GM12878 (cell line): ENCODE measurements around the gene CTXND2. TPM values are rescaled to one million over a fixed set of nuclear protein-coding genes. Genes with fewer than 3 reads are reported as not detected.

Experiments used
- ATAC-seq: fragments of 200-7000 bp; cut with Tn5 transposase; 3 replicates; pipeline ENCODE4 v1.9.1; 2020; ENCODE audit warnings: mild to moderate bottlenecking, moderate library complexity
- BruUV-seq: library from RNA; stranded (reverse); fragments of 400-500 nt; replicated peaks from 2 replicates; lab custom pipeline; 2021; lab: Mats Ljungman, UMichigan
- CTCF ChIA-PET: fragments of 300-600 bp; sonication (Branson Sonifier 250); formaldehyde crosslinking; extraction: SDS; loops from one replicate; lab custom pipeline; 2021; ENCODE audit warnings: inconsistent platforms; lab: Yijun Ruan, JAX
- POLR2A ChIA-PET: fragments of 350-600 bp; formaldehyde crosslinking; extraction: SDS; loops from one replicate; lab custom pipeline; 2021; ENCODE audit warnings: inconsistent platforms; lab: Charles Lee
- RAD21 ChIA-PET: fragments of 300-600 bp; sonication (Branson Sonifier 250); formaldehyde crosslinking; loops from one replicate; lab custom pipeline; 2023; ENCODE audit warnings: antibody characterized with exemption; ENCODE audit not compliant: unreplicated experiment; lab: Charles Lee
- SMC1A ChIA-PET: fragments of 300-600 bp; sonication (Branson Sonifier 250); formaldehyde crosslinking; loops from one replicate; lab custom pipeline; 2023; ENCODE audit not compliant: unreplicated experiment, uncharacterized antibody; lab: Charles Lee
- DNase-seq: peaks from one replicate; pipeline ENCODE4 v3.0.0-alpha.2; 2011; ENCODE audit warnings: low read depth, low spot score
- FAIRE-seq: peaks from 3 replicates; lab custom pipeline; 2011; peaks lifted over from hg19 to GRCh38; lab: Jason Lieb, UNC
- H2AFZ ChIP-seq: 2 replicates; pipeline ENCODE4 v1.6.0; 2011; ENCODE audit warnings: low read depth, low read length, control low read depth; ENCODE audit not compliant: control insufficient read depth
- H3K27ac ChIP-seq: 2 replicates; pipeline ENCODE4 v1.5.1; 2011; ENCODE audit warnings: control low read depth; ENCODE audit not compliant: control insufficient read depth, insufficient read depth
- H3K27me3 ChIP-seq, 2 experiments: replicated peaks in 1 of 2; 2 replicates each; pipeline versions ENCODE4 v1.6.0 to v1.6.1; 2011; ENCODE audit warnings: low read length in 1 of 2; ENCODE audit not compliant: control insufficient read depth in 2 of 2, insufficient read depth in 2 of 2
- H3K36me3 ChIP-seq, 2 experiments: 2 replicates each; pipeline ENCODE4 v1.5.1; 2011; ENCODE audit warnings: low read length in 1 of 2; ENCODE audit not compliant: control insufficient read depth in 2 of 2, insufficient read depth in 2 of 2
- H3K4me1 ChIP-seq: 2 replicates; pipeline ENCODE4 v1.6.1; 2011; ENCODE audit warnings: mild to moderate bottlenecking, low read length, moderate library complexity, mixed read lengths; ENCODE audit not compliant: control insufficient read depth, insufficient read depth
- H3K4me2 ChIP-seq: 2 replicates; pipeline ENCODE4 v1.6.0; 2011; ENCODE audit warnings: control low read depth; ENCODE audit not compliant: control insufficient read depth, insufficient read depth
- H3K4me3 ChIP-seq: fragments of 200-600 bp; sonication (generic); 2 replicates; pipeline ENCODE4 v1.5.1; 2016
- H3K79me2 ChIP-seq: 2 replicates; pipeline ENCODE4 v1.6.0; 2011; ENCODE audit warnings: low read length; ENCODE audit not compliant: control insufficient read depth, insufficient read depth
- H3K9ac ChIP-seq: 2 replicates; pipeline ENCODE4 v1.8.0; 2011; ENCODE audit warnings: low read length, control low read depth, mixed read lengths; ENCODE audit not compliant: control insufficient read depth, insufficient read depth
- H3K9me3 ChIP-seq: replicated peaks from 3 replicates; pipeline ENCODE4 v1.5.1; 2011; ENCODE audit warnings: mild to moderate bottlenecking, low read length; ENCODE audit not compliant: control insufficient read depth, insufficient read depth
- H4K20me1 ChIP-seq: 2 replicates; pipeline ENCODE4 v1.6.0; 2011; ENCODE audit not compliant: control insufficient read depth, insufficient read depth
- BCLAF1 ChIP-seq: fragments of 450-650 bp; IDR thresholded peaks from 2 replicates; pipeline ENCODE4 v1.6.1; 2017; ENCODE audit warnings: antibody characterized with exemption, mild to moderate bottlenecking, moderate library complexity
- CHD2 ChIP-seq: IDR thresholded peaks from 2 replicates; pipeline ENCODE4 v1.6.1; 2011; ENCODE audit warnings: low read depth, low read length, improper control_type of control experiment, borderline replicate concordance
- RELA ChIP-seq: fragments of 450-650 bp; IDR thresholded peaks from 2 replicates; pipeline ENCODE4 v1.8.0; 2014; ENCODE audit warnings: borderline replicate concordance; ENCODE audit not compliant: partially characterized antibody
- ZNF622 ChIP-seq: fragments of 450-650 bp; IDR thresholded peaks from 2 replicates; pipeline ENCODE4 v1.6.1; 2017; ENCODE audit warnings: mild to moderate bottlenecking, inconsistent platforms
- WGBS: methylation state at CpG from one replicate; pipeline ENCODE4 v1.1.6; 2016; ENCODE audit warnings: low lambda C conversion rate; ENCODE audit not compliant: insufficient replicate concordance, insufficient coverage; ENCODE audit errors: missing lambda C conversion rate; 5-methylcytosine and 5-hydroxymethylcytosine counted together
- in situ Hi-C: fragments of 300-500 bp; cut with MboI; formaldehyde crosslinking; loops from 9 replicates; pipeline ENCODE4 v1.14.3; 2018; ENCODE audit warnings: mixed read lengths
- intact Hi-C: fragments of 100-400 bp; cut with micrococcal nuclease; formaldehyde crosslinking; loops from one replicate; pipeline ENCODE4 v1.14.2; 2022; ENCODE audit not compliant: unreplicated experiment
- polyA plus RNA-seq, 11 experiments: library from polyadenylated mRNA; depleted of rRNA in 4 of 11; unstranded in 6 of 11; stranded (reverse) in 5 of 11; fragments of >200 nt; fragmentation: Nextera tagmentation in 4 of 11; fragmentation: Illumina TruSeq in 1 of 11; extraction: Ambion mirVana in 4 of 11; extraction: Trizol in 1 of 11; gene quantifications; 1 replicate in 1 of 11; 2 replicates in 10 of 11; pipeline versions ENCODE4 v1.2.1 to v1.2.3, GENCODE V29; 2011 to 2016; ENCODE audit warnings: inconsistent platforms in 2 of 11, missing spikeins in 2 of 11, low read depth in 1 of 11
- total RNA-seq, 4 experiments: library from RNA; depleted of rRNA in 3 of 4; stranded (reverse); fragments of >200 nt in 3 of 4; fragmentation: Illumina TruSeq in 1 of 4; extraction: Trizol in 1 of 4; gene quantifications; 2 replicates each; pipeline versions ENCODE4 v1.2.1 to v1.2.3, GENCODE V29; 2013 to 2021

Gene CTXND2
- total and polyA plus RNA-seq, 10 of the 15 experiments (the other 5 are each of a cell fraction or from before 2014, with no cell fraction given): not detected

DNA sequence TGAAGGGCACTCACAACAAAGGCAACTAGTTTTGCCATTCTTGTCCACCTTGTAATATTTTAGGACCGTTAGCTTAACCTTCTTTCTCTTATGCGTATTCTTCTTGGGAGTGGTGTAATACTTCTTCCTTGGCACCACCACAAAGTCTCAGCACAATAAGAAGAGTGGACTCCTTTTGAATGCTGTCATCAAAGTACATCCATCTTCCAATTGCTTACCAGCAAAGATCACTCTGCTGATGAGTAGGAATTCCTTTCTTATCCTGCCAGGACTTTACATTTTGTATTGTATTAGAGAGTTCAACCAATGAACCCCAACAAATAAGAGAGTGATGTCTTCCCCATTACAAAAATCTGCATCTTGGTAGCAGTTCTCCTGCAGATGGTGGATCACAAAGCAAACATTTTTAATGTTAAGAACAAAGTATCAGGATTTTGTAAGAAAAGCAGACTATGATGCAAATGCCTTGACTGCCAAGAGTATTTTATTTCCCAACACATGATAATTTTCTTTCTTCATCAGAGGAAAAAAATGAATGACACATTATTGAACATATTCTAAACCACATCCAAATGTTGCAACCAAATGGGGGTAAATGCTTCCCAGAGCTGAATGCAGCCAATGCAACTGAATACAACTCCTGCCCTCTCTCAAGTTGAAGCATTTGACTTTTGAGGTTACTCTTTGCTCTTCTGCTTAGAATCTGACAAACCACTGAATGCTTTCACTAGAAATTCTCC, 5.4 kb upstream of the CTXND2 start:
- WGBS: 72% methylated on average over 2 of the region's 2 CpGs
- H3K79me2 ChIP-seq: no peaks in the 10 kb centered on the region
- TF ChIP-seq RELA (no peak), BCLAF1 (no peak), ZNF622 (no peak), CHD2 (no peak)
- FAIRE-seq: no peak
- intact Hi-C loops (no loop called here), in situ Hi-C loops (no loop called here)
- H3K27me3 ChIP-seq: no peaks in the 10 kb centered on the region
- H4K20me1 ChIP-seq: no peaks in the 10 kb centered on the region
- RAD21 ChIA-PET: no interaction called here
- no peak for DNase-seq
- SMC1A ChIA-PET: no interaction called here
- no peak overlapping the region for H3K9ac ChIP-seq
- no peak overlapping the region for H3K4me3 ChIP-seq
- no peaks in the 10 kb centered on the region for H3K9me3 ChIP-seq
- H3K4me1 ChIP-seq: no peaks in the 10 kb centered on the region
- BruUV-seq: no TSS peak
- no peak overlapping the region for H3K4me2 ChIP-seq
- no peak overlapping the region for H2AFZ ChIP-seq
- no peak overlapping the region for H3K27ac ChIP-seq
- POLR2A ChIA-PET: no interaction called here
- no peak for ATAC-seq
- CTCF ChIA-PET: interaction anchor here (0.6 to 2.1 kb wide), 2 partner anchors 26 to 41 kb away, joined by 5 read pairs; no protein-coding TSS in a partner anchor
- H3K36me3 ChIP-seq: no peaks in the 10 kb centered on the region
